GM12875 (cell line): ENCODE data around the gene ARL15.

Source experiments
- H3K4me3 ChIP-seq: one replicate; pipeline ENCODE4 v1.5.1; 2011; ENCODE audit warnings: low read depth, low read length, control low read depth
- CTCF ChIP-seq: IDR thresholded peaks from 2 replicates; pipeline ENCODE4 v1.5.1; 2011; ENCODE audit warnings: low read depth, mild to moderate bottlenecking, control low read depth, inconsistent platforms, low read length, moderate library complexity, borderline replicate concordance; ENCODE audit not compliant: insufficient read depth

Gene ARL15

GRCh38 chr5:53946405-53947100 is 363.8 kb downstream of the ARL15 start:
- TF ChIP-seq CTCF = no peak
- no peak overlapping the region for H3K4me3 ChIP-seq

DNA sequence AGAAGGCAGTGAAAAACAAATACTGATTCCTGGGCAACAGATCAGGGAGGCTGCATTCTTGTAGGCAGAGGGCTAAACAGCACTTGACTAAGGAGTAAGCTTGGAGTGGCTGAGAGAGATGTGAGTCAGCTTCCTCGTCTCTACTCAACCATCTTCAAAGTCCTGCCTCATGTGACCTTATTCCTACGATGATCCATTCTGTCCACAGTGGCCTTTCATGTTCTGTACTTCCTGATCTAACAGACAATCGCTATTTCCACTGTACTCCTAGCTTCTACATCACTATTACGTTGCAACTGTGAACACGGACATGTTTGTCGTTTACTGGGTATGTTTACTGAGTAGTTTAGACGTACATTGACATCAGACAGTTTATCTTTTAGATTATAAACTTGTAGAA is 365.4 kb downstream of the ARL15 start:
- no peak for TF ChIP-seq CTCF
- no peak overlapping the region for H3K4me3 ChIP-seq

DNA sequence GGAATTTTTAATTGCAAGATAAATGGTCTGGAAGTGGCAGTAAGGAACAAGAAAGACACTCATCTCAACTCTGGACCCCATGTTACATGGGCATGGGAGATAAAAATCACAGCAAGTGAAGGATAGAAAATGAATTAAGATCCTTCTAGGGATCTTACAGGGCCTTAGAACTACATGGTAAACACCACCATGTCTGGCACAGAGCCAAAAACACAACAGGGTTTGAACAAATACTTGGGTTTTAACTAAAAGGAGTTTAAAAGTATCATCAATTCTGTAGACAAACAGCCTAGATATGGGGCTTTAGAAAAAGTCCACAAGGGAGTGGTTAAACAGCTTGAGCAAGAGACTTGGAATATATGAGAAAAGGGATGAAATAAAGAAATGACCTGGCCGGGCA is 366.4 kb downstream of the ARL15 start:
- no peak for TF ChIP-seq CTCF
- no peak overlapping the region for H3K4me3 ChIP-seq

DNA sequence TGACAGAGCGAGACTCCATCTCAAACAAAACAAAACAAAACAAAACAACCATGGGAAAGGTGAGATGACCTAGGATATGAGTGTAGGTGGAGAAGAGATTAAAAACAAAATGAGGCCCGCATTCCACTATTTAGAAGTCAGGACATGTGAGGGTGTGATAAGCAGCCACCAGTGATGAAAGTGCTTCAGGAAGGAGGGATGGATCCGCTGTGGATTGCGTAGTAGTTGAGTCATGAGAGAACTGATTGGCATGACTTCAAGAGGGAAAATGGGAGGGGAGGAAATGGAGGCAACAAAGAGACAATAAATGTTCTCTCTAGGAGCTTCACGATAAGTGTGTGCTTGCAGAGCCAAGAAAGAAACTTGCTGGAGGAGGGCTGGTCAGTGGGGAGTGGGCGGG is 367.6 kb downstream of the ARL15 start:
- no peak for TF ChIP-seq CTCF
- H3K4me3 ChIP-seq = no peak overlapping the region

- no peak overlapping the region for H3K4me3 ChIP-seq
- no peak for TF ChIP-seq CTCF
These were observed 369.5 kb downstream of the ARL15 start for GRCh38 chr5:53940921-53941320.

GRCh38 chr5:53937467-53937866 is 372.9 kb downstream of the ARL15 start:
- no peak for TF ChIP-seq CTCF
- no peak overlapping the region for H3K4me3 ChIP-seq
